Measurements from ENCODE around the gene ACTR3. TPM values are rescaled to one million over a fixed set of nuclear protein-coding genes. Genes with fewer than 3 reads are reported as not detected.
A peak's percentile ranks its signal among the peaks of the same experiment; 100 is the strongest.

Gene ACTR3
- total RNA-seq, 4 donors from 2014 or later = 70.0 to 179 (median 162) TPM

DNA sequence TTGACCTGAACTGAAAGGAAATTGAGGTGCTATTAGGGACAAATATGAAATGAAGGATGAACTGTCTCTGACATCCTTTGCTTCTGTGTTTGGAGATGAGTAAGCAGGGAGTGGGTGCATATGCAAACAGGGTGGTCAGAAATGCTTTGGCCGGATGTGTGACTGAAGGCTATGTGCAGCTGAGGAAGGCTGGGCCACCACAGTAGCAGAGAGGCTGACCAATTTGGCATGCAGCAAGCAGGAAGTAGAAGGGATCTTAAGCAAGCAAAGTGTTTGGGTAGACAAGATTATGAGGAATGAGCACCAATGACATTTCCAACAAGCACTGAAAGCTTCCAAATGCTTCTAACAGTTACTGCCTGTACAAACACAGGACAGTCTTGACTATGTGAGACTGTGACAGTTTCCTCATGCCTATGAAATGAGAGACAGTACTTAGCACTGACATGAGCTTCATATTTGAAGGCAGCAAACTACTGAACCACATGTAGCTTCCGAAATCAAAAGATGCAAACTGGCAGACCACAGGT is 3.3 kb upstream of the ACTR3 start:
- no peaks in the 10 kb centered on the region for H3K27me3 ChIP-seq
- no peak for DNase-seq
- H3K4me1 ChIP-seq = no peaks in the 10 kb centered on the region
- TF ChIP-seq POLR2A (IDR thresholded peaks at IDR 0.05) = no peak
- TF ChIP-seq, protein P1, sequence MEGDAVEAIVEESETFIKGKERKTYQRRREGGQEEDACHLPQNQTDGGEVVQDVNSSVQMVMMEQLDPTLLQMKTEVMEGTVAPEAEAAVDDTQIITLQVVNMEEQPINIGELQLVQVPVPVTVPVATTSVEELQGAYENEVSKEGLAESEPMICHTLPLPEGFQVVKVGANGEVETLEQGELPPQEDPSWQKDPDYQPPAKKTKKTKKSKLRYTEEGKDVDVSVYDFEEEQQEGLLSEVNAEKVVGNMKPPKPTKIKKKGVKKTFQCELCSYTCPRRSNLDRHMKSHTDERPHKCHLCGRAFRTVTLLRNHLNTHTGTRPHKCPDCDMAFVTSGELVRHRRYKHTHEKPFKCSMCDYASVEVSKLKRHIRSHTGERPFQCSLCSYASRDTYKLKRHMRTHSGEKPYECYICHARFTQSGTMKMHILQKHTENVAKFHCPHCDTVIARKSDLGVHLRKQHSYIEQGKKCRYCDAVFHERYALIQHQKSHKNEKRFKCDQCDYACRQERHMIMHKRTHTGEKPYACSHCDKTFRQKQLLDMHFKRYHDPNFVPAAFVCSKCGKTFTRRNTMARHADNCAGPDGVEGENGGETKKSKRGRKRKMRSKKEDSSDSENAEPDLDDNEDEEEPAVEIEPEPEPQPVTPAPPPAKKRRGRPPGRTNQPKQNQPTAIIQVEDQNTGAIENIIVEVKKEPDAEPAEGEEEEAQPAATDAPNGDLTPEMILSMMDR (IDR thresholded peaks at IDR 0.05) = no peak
- H3K36me3 ChIP-seq = no peaks in the 10 kb centered on the region
- intact Hi-C loops (cut with DNase I; ENCODE audit: low total_unique reads) = no loop called here
- H3K9me3 ChIP-seq = no peaks in the 10 kb centered on the region
- no peak overlapping the region for H3K27ac ChIP-seq
- no peak overlapping the region for H3K4me3 ChIP-seq

DNA sequence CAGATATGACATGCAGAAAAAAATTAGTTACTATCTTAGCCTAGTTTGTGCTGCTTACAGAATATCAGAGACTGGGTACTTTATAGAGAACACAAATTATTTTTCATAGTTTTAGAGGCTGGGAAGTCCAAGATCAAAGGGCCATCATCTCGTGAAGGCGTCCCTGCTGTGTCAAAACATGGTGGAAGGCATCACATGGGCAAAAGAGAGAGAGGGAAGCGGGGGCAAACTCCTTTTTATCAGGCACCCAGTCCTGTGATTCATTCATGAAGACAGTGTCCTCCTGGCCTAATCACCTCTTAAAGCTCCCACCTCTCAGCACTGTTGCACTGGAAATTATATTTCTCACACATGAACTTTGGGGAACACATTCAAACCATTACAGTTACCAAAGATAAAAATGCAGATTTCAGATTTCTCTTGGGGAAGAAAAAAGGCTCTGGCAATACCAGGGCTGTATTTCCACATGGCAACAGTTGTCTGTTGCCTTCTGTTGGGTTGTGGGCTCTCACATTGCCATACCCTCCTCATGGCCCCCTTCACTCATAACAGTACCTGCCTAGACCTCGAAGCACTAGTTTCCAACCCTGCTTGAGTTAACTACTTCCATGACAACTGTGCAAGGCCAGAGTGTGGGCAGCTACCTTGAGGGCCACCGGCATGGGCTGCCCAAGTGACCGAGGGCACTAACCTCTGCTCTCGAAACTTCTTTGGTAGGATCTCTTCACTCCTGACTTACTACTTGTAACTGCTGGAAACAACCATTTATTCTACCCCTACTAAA is 2.7 kb upstream of the ACTR3 start:
- Histone ChIP-seq H3K27ac (no peak overlapping the region), H3K4me3 (no peak overlapping the region), H3K27me3 (no peaks in the 10 kb centered on the region), H3K9me3 (no peaks in the 10 kb centered on the region), H3K4me1 (no peaks in the 10 kb centered on the region), H3K36me3 (no peaks in the 10 kb centered on the region)
- intact Hi-C loops (cut with DNase I; ENCODE audit: low total_unique reads) = no loop called here
- no peak for DNase-seq
- TF ChIP-seq POLR2A (IDR thresholded peaks at IDR 0.05) = no peak
- TF ChIP-seq, protein P1 (IDR thresholded peaks at IDR 0.05) = no peak

DNA sequence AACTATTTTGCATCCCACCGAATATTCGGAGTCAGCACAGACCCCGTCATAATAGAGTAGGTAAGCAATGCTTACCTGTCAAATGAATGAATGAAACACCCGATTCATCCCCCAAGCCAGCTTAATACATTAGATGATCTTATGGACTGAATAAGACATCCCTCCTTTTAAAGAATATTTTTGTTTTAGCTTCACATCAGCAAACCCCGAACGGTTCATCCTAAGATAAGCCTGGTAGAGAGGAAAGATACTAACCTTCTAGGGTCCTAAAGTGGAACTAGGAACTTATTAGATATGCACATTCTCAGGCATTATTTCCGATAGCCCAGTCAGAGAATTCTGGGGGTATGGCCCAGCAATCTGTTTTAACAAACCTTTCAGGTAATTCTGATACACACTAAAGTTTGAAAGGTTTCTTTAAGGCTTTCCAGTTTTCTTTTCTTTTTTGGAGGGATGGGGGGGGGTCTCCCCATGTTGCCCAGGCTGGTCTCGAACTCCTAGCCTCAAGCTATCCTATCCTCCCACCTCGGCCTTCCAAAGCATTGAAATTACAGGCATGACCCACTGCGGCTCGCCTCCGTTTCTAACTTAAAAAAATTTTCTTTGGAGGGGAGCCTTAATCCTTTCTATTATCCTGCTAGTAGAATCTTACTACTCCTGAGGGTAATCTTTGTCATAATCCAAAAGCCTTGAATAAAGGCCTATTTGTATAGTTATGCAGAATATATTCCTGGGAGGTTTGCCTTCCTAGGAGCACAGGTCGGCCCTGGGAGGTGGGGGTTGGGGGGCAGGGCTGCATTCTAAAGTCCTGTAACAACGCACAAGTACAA is 1.0 kb upstream of the ACTR3 start:
- DNase-seq = no peak
- H3K9me3 ChIP-seq = no peaks in the 10 kb centered on the region
- TF ChIP-seq POLR2A (IDR thresholded peaks at IDR 0.05) = no peak
- TF ChIP-seq, protein P1 (IDR thresholded peaks at IDR 0.05) = no peak
- no peaks in the 10 kb centered on the region for H3K4me1 ChIP-seq
- peak overlapping the region; percentile 89 to 94 for H3K27ac ChIP-seq
- peak overlapping the region; percentile 90 to 91 for H3K4me3 ChIP-seq
- intact Hi-C loops (cut with DNase I; ENCODE audit: low total_unique reads) = no loop called here
- no peaks in the 10 kb centered on the region for H3K27me3 ChIP-seq
- H3K36me3 ChIP-seq = no peaks in the 10 kb centered on the region

DNA sequence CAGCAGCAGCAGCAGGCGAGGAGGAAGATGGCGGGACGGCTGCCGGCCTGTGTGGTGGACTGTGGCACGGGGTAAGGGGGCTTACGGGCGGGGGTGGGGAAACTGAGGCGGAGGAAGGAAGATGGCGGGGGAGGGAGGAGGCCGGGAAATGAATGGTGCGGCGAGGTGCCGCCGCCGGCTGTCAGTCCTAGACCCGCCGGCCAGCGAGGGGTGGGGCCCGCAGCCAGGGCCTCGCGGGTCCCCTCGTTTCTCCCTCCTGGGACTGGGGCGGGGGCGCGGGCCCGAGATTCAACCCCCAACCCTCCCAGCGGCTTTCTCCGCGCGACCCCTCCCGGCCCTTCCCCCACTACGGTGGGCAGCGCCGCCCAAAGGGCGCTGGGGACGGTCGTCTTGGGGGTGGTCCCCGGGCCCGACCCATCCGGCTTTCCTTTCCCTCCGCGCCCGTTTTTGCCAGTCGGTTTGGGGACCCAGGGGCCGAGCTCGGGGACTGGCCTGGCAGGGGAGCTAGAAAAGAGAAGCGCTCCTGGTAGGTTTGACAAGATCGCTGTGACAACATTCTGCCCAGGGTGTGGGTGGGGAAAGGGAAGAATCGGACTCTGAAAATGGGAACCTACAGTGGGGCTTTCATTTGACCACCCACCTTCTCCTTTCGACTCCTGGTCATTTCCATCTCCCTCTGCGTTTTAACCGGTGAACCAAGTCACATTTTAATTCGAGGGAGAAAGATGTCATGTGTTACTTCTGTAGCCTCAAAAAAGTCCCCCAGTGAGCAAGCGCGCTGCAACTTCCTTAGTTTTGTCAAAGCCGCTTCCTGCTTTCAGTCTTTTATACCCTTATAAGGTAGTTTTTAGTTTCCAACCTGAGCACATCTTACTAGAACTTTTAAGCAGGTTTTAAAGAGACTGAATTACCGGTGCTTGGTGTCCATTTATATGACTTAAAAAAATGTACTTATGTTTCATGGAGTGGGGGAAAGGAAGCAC is 655 bp downstream of the ACTR3 start:
- DNase-seq = peak; percentile 46 to 63
- Histone ChIP-seq H3K36me3 (no peaks in the 10 kb centered on the region), H3K4me1 (no peaks in the 10 kb centered on the region), H3K4me3 (peak overlapping the region; percentile 90 to 91), H3K27me3 (no peaks in the 10 kb centered on the region), H3K9me3 (no peaks in the 10 kb centered on the region), H3K27ac (peak overlapping the region; percentile 94 to 95)
- intact Hi-C loops (cut with DNase I; ENCODE audit: low total_unique reads) = no loop called here
- TF ChIP-seq, protein P1 (IDR thresholded peaks at IDR 0.05) = no peak
- TF ChIP-seq POLR2A (IDR thresholded peaks at IDR 0.05) = peak; percentile 42 to 67
